Hematopoietic multipotent progenitor cell treated with erythropoietin and hydrocortisone succinate and interleukin-3 and kit ligand, for 15 days (in vitro differentiated cells): ENCODE measurements around the gene ZNF322.
"Not testable (repeated sequence)": the region's sequence is repeated elsewhere in the genome, so short reads cannot be mapped to it uniquely, and the experiment has no call there.

ENCODE experiments used
- DNase-seq: peaks from one replicate; pipeline ENCODE4 v3.0.0-alpha.2; 2015; ENCODE audit warnings: low spot score

The ZNF322 gene, protein sequence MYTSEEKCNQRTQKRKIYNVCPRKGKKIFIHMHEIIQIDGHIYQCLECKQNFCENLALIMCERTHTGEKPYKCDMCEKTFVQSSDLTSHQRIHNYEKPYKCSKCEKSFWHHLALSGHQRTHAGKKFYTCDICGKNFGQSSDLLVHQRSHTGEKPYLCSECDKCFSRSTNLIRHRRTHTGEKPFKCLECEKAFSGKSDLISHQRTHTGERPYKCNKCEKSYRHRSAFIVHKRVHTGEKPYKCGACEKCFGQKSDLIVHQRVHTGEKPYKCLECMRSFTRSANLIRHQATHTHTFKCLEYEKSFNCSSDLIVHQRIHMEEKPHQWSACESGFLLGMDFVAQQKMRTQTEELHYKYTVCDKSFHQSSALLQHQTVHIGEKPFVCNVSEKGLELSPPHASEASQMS

DNA sequence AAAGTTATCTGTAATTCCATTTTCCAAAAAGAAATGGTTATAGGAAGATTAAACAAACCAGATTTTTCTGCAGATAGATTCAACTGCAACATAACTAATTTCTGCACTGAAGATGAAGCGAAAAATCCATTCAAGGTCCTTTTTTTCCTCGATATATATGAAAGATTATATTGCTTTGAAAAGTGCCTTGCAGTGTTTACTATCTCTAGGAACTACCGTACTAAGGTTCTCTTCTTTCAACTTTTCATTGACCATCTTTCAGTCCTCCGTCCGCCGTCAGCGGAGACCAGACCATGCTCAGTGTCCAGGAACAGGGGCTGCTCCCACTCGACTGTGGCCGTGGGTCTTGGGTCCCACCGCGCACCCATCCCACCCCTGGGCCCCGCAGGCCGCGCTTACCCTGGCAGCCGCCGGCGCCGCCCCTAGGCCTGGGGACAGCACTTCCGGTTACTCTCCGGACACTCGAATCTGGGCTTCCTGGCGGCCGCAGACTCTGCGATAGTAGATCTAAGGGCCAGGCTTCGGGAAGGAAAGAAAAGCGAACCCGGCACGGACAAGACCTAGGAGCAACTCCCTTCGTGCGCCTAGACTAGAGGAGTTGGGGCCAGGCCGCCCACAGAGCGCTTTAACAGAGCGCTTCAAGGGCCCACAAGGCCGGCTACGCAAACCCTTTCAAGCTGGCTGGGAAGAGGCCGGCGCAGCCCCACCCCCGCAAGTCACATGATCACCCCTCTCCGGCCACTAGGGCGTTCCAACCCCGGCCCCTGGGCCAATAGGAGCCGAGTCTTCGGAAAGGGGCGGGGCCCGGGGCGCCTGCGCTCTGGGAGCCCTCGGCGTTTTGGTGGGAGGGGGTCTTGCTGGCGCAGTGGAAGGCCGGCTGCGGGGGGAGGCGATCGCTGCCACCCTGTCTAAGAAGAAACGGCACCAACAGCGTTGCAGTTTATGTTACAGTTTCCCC is at the start of gene ZNF322:
TSS of gene ZNF322 (minus strand) at position 705 of the 958 bp plus-strand sequence. CDS start 21,193 bp downstream, outside the sequence.
- peak; percentile 92 for DNase-seq

DNA sequence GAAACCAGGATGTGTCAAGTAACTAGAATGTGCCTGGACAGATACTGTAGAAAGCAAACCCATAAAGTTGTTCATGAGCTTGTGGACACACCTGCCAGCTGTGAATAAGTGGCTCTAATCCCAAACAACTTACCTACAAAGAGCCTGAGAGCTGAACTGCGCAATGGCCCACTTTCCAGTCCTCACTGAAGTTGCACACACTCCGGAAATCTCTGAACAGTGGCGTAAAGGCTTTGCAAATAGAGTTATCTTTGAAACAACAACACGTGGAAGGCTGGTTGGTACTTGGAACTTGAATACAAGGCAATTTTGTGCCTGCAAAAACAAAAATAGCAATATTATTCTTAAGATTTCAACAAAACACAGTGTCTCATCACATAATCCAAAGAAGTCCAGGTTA is 46.2 kb upstream of the ZNF322 start:
- not testable (repeated sequence) for DNase-seq

DNA sequence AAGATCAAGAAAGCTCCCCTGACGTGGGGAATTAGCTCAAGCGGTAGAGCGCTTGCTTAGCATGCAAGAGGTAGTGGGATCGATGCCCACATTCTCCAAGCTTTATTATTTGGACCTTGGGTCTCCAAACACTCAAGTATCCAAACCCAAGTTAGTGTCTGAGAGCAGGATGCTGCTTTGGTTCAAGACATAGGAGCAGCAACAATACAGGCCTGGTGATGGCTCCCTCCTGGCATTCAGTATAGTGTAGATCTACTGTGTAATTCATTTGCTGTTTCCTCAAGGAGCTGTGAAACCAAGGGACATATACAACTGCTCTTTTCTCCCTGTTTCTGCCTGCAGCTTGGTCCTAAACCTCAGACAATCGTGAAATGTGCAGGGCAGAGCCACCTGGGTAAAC is 45.8 kb upstream of the ZNF322 start:
- not testable (repeated sequence) for DNase-seq

- DNase-seq = not testable (repeated sequence)
Measured at GRCh38 chr6:26701023-26701747, 41.6 kb upstream of the ZNF322 start.

GRCh38 chr6:26697496-26697895 is 38.0 kb upstream of the ZNF322 start:
- not testable (repeated sequence) for DNase-seq

DNA sequence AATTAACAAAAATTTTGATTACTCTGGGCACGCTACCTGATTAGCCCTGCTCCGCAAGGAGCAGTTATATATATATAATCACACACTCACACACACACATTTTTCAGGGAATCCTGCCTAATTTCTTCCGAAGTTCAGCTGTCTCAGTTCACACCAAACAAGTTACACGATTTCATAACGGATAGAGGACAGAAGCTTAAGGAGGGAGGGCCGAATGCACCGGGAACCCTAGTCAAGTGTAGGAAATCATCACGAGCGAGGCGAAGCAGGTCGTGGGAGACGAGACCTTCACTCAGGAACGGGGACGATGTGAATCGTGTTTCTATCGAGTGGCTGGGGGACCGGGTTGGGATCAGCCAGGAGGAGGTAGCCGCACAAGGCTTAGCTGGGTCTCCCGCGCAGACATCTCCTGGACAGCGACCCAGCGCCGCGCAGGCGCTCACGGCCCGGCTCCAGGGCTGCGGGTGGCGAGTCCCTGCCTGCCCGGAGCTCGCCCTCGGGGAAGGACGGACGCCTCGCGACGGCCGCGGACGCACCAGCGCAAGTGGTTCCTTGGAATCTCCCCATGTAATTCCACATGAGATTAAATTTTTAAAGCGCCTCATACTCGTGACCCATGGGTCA is 29.9 kb upstream of the ZNF322 start:
- DNase-seq = not testable (repeated sequence)

GRCh38 chr6:26682435-26683042 is 23.0 kb upstream of the ZNF322 start:
- not testable (repeated sequence) for DNase-seq

DNA sequence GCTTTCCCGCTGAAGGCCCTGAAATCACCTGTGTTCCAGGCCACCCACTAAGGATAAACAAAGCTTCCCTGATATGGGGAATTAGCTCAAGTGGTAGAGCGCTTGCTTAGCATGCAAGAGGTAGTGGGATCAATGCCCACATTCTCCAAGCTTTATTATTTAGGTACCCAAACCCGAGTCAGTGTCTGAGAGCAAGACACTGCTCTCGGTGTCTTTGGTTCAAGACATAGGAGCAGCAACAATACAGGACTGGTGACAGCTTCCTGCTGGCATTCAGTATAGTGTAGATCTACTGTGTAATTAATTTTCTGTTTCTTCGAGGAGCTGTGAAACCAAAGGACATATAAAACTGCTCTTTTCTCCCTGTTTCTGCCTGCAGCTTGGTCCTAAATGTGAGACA is 13.7 kb upstream of the ZNF322 start:
- DNase-seq = not testable (repeated sequence)

DNA sequence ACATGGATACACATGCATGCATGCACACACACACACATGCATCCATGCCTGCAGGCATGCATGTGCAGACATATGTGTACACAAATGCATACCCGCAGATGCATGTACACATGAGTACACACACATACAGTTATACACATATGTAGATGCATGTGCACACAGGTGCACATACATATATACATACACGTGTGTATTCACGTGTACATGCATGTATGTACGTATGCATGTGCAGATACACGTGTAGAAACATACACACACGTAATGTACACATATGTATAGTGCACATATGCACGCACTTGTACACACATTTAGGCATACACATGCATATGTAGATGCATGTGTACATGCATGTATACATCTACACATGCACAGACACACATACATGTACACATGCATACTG is 11.0 kb upstream of the ZNF322 start:
- DNase-seq = not testable (repeated sequence)

- not testable (repeated sequence) for DNase-seq
Measured at GRCh38 chr6:26670003-26670402, 10.5 kb upstream of the ZNF322 start.

DNA sequence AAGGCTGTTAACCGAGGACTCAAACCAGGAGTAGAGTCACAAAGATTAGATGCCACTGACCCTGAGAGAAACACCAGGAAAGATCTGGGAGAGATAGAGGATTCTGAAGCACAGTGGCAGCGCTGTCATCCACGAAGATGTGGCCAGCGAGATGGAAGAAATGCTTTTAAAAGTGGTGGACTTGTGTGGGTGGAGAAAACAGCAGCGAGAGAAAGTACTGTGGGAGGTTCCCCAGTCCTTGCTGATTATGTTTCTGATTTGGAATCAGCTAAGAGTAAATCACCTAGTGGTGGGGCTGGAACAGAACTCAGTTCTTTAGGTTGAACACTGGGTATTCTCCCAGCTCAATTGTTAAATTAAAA is 435 bp upstream of the ZNF322 start:
- DNase-seq = peak; percentile 29

DNA sequence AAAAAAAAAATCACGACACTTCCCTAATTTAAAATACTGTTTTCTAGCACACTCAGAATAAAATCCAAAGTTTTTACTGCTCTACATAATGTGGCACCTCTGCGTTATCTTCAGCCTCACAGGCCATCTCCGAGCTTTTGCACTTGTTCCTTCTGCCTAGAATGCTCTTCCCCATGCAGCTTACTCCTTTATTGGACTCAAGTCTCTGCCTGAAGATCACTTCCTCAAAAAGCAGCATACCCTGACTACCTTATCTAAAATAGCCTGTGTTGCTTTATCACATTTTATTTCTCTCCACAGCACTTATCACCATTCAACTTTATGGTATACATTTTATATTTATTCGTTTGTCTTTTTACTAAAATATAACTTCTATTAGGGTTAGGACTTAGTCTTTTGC is 2.3 kb downstream of the ZNF322 start:
- no peak for DNase-seq

GRCh38 chr6:26653007-26653406 is 6.5 kb downstream of the ZNF322 start:
- DNase-seq = no peak

DNA sequence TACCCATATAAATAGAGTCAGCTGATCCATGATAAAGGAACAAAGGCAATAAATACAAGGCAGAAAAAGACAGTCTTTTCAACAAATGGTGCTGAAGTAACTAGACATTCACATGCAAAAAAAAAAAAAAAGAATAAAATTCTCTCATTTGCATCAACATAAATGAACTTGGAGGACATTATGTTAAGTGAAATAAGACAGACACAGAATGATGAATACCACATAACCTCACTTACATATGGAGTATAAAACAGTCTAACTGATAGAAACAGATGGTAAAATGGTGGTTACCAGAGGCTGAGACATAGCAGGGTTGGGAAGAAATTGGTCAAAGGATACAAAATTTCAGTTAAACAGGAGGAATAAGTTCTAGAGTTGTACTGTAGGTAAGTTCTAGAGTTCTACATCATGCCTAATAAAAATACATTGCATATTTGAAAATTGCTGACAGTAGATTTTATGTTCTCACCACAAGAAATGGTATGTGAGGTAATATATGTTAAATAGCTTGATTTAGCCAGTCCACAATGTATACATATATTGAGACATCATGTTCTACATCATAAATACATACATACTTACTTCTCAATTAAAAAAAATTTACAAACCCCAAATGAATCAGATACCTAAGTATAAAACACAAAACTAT is 8.3 kb downstream of the ZNF322 start:
- no peak for DNase-seq

DNA sequence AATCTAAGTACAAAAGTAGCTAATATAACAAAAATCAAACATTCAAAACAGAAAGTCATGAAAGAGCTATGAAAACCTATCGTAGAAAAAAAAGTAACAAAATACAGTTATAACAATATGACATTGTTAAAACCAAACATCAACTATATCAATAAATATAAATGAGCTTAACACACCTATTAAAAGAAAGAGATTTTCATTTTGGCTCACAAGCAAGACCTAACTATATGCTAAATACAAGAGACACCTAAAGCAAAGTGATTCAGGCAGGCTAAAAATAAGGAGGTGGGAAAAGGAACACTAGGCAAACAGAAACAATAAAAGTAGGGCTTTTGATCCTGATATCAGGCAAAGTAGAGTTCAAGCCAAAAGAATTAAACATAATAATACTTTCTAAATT is 13.5 kb downstream of the ZNF322 start:
- no peak for DNase-seq

GRCh38 chr6:26640806-26641205 is 18.7 kb downstream of the ZNF322 start:
- no peak for DNase-seq

DNA sequence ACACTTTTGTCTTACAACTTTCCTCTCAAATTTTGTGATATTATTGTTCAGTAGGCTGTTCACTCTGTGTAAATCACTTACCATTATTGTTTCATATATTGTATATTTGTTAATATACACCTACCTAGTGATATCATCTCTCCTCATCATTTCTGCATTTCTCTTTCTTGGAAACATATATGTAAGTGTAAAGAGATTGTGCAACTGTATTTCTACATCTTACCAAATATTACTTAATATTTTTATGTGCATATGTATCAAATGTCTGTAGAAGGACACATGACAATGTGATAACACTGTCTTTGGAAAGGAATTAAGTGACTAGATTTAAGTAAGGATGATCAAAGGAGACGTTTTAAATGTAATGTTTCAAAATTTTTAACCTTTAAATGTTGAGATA is 30.2 kb downstream of the ZNF322 start:
- no peak for DNase-seq

GRCh38 chr6:26627843-26628242 is 31.7 kb downstream of the ZNF322 start:
- no peak for DNase-seq

DNA sequence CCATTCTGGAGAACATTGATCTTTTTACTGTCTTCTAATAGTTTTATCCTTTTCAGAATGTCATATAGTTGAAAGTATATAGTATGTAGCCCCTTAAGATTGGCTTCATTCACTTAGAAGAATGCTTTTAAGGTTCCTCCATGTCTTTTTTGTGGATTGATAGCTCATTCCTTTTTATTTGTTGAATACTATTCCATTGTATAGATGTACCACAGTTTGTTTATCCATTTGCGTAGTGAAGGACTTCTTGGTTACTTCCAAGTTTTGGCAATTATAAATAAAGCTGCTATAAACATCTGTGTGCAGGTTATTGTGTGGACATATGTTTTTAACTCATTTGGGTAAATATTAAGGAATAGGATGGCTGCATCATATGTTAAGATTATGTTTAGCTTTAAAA is 35.0 kb downstream of the ZNF322 start:
- no peak for DNase-seq

DNA sequence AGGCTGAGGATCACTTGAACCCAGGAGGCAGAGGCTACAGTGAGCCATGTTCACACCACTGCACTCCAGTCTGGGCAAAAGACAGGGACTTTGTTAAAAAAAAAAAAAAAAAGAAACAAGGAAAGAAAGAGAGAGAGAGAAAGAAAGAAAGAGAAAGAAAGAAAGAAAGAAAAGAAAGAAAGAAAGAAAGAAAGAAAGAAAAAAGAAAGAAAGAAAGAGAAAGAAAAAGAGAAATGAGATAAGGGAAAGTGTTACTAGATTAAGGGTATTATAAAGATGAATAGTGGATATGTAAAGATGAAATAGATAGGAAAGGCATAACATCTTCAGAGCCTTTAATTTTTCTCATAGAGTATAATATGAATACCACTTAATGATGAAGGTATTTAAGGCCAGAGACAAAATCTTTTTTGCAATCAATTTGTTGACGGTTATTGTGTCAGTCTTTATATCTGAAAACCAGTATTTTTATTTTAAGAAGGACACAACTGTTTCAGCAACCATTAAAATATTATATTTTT is 36.1 kb downstream of the ZNF322 start:
- DNase-seq = no peak
